Measurements from ENCODE around the gene ZSWIM6. TPM values are rescaled to one million over a fixed set of nuclear protein-coding genes. Genes with fewer than 3 reads are reported as not detected.

ZSWIM6 gene
- total RNA-seq, 2 experiments from 2014 or later: 4.1 TPM

- peaks cover 3 to 35% of the 10 kb centered on the region in 2 experiments for H3K9me3 ChIP-seq (ENCODE audit: control insufficient read depth in 1 of 2, insufficient read depth in 1 of 2, low read length in 2 of 2)
- H3K27ac Mint-ChIP-seq: no peak overlapping the region
- ATAC-seq (ENCODE audit: poor library complexity) (no peak), DNase-seq (no peak)
- H3K4me1 ChIP-seq (ENCODE audit: insufficient read depth, low read length): no peaks in the 10 kb centered on the region
- H3K27me3 ChIP-seq (ENCODE audit: control insufficient read depth in 1 of 2, insufficient read depth in 2 of 2, low read length in 2 of 2): no peaks in the 10 kb centered on the region
- H3K27ac ChIP-seq (ENCODE audit: low read depth in 1 of 2, low read length in 2 of 2): no peak overlapping the region
- POLR2A ChIA-PET: no interaction called here
- no peaks in the 10 kb centered on the region for H3K36me3 ChIP-seq (ENCODE audit: insufficient read depth, low read length)
- TF ChIP-seq CTCF (IDR thresholded peaks at IDR 0.05): no peak
- H3K4me1 Mint-ChIP-seq (ENCODE audit: low read depth): no peaks in the 10 kb centered on the region
- H3K27me3 Mint-ChIP-seq: no peaks in the 10 kb centered on the region
- H3K9me3 Mint-ChIP-seq: peaks cover 19% of the 10 kb centered on the region
- intact Hi-C loops (cut with DNase I, micrococcal nuclease): no loop called here
- CTCF ChIA-PET: interaction anchor here (0.6 to 1.9 kb wide), 3 partner anchors 25 to 746 kb away, joined by 4 read pairs; no protein-coding TSS in a partner anchor
- no peak overlapping the region for H3K4me3 ChIP-seq (ENCODE audit: low read length)
- H3K4me3 Mint-ChIP-seq: no peak overlapping the region
- peaks cover 55% of the 10 kb centered on the region for H3K36me3 Mint-ChIP-seq (ENCODE audit: low read depth)
These were observed 108.0 kb downstream of the ZSWIM6 start for GRCh38 chr5:61440086-61440485.

GRCh38 chr5:61440596-61440995, 108.5 kb downstream of the ZSWIM6 start:
- no peak overlapping the region for H3K4me3 Mint-ChIP-seq
- no peak for DNase-seq
- H3K27me3 Mint-ChIP-seq: no peaks in the 10 kb centered on the region
- no peaks in the 10 kb centered on the region for H3K4me1 Mint-ChIP-seq (ENCODE audit: low read depth)
- no peak overlapping the region for H3K27ac Mint-ChIP-seq
- Histone ChIP-seq H3K4me3 (ENCODE audit: low read length) (no peak overlapping the region), H3K36me3 (ENCODE audit: insufficient read depth, low read length) (no peaks in the 10 kb centered on the region), H3K4me1 (ENCODE audit: insufficient read depth, low read length) (no peaks in the 10 kb centered on the region), H3K9me3 (ENCODE audit: control insufficient read depth in 1 of 2, insufficient read depth in 1 of 2, low read length in 2 of 2) (peaks cover 3 to 35% of the 10 kb centered on the region in 2 experiments), H3K27ac (ENCODE audit: low read depth in 1 of 2, low read length in 2 of 2) (no peak overlapping the region), H3K27me3 (ENCODE audit: control insufficient read depth in 1 of 2, insufficient read depth in 2 of 2, low read length in 2 of 2) (no peaks in the 10 kb centered on the region)
- H3K9me3 Mint-ChIP-seq: peaks cover 19% of the 10 kb centered on the region
- ChIA-PET CTCF (interaction anchor here (0.6 to 1.9 kb wide), 2 partner anchors 26 to 163 kb away, joined by 4 read pairs; no protein-coding TSS in a partner anchor), POLR2A (no interaction called here)
- intact Hi-C loops (cut with DNase I, micrococcal nuclease): no loop called here
- ATAC-seq (ENCODE audit: poor library complexity): no peak
- H3K36me3 Mint-ChIP-seq (ENCODE audit: low read depth): peaks cover 60% of the 10 kb centered on the region
- TF ChIP-seq CTCF (IDR thresholded peaks at IDR 0.05): no peak

- no peaks in the 10 kb centered on the region for H3K4me1 ChIP-seq (ENCODE audit: insufficient read depth, low read length)
- peaks cover 19% of the 10 kb centered on the region for H3K9me3 Mint-ChIP-seq
- CTCF ChIA-PET: no interaction called here
- ATAC-seq (ENCODE audit: poor library complexity): no peak
- no peaks in the 10 kb centered on the region for H3K27me3 Mint-ChIP-seq
- no peaks in the 10 kb centered on the region for H3K36me3 ChIP-seq (ENCODE audit: insufficient read depth, low read length)
- DNase-seq: no peak
- H3K4me1 Mint-ChIP-seq (ENCODE audit: low read depth): no peaks in the 10 kb centered on the region
- no peak overlapping the region for H3K27ac ChIP-seq (ENCODE audit: low read depth in 1 of 2, low read length in 2 of 2)
- H3K4me3 Mint-ChIP-seq: no peak overlapping the region
- H3K27ac Mint-ChIP-seq: no peak overlapping the region
- no peak overlapping the region for H3K4me3 ChIP-seq (ENCODE audit: low read length)
- intact Hi-C loops (cut with DNase I, micrococcal nuclease): no loop called here
- H3K36me3 Mint-ChIP-seq (ENCODE audit: low read depth): peaks cover 70% of the 10 kb centered on the region
- TF ChIP-seq CTCF (IDR thresholded peaks at IDR 0.05): no peak
- H3K27me3 ChIP-seq (ENCODE audit: control insufficient read depth in 1 of 2, insufficient read depth in 2 of 2, low read length in 2 of 2): no peaks in the 10 kb centered on the region
- peaks cover 6 to 43% of the 10 kb centered on the region in 2 experiments for H3K9me3 ChIP-seq (ENCODE audit: control insufficient read depth in 1 of 2, insufficient read depth in 1 of 2, low read length in 2 of 2)
- POLR2A ChIA-PET: no interaction called here
These were observed 109.7 kb downstream of the ZSWIM6 start for GRCh38 chr5:61441742-61442141.
